OCI-LY3 (cell line): ENCODE measurements around the gene UTY.
A peak's percentile ranks its signal among the peaks of the same experiment; 100 is the strongest.

Source experiments
- H2AFZ ChIP-seq: fragments of 200-600, 300-600 bp; shearing (Covaris generic); 2 replicates; pipeline ENCODE4 v1.6.0; 2014; ENCODE audit warnings: antibody characterized with exemption, low read depth, low read length
- H3K27ac ChIP-seq: fragments of 200-600, 300-600 bp; sonication (generic); 2 replicates; pipeline ENCODE4 v1.5.1; 2014; ENCODE audit warnings: mild to moderate bottlenecking, low read length, moderate library complexity, mixed read lengths
- H3K27me3 ChIP-seq: fragments of 200-600, 300-600 bp; sonication (generic); 2 replicates; pipeline ENCODE4 v1.6.1; 2014; ENCODE audit warnings: low read depth, low read length, mixed read lengths
- H3K36me3 ChIP-seq: fragments of 200-600, 300-600 bp; sonication (generic); replicated peaks from 2 replicates; pipeline ENCODE3; 2014; ENCODE audit warnings: low read depth, low read length, mixed read lengths
- H3K4me1 ChIP-seq: fragments of 300-600, 200-600 bp; sonication (generic); 2 replicates; pipeline ENCODE4 v1.6.1; 2014; ENCODE audit warnings: low read length, mixed read lengths
- H3K4me2 ChIP-seq: fragments of 200-600, 300-600 bp; sonication (generic); 2 replicates; pipeline ENCODE4 v1.6.1; 2014; ENCODE audit warnings: low read length, mixed read lengths
- H3K4me3 ChIP-seq: fragments of 300-600, 200-600 bp; sonication (generic); 2 replicates; pipeline ENCODE4 v1.5.1; 2014; ENCODE audit warnings: antibody characterized with exemption, mild to moderate bottlenecking, low read length, moderate library complexity
- H3K79me2 ChIP-seq: fragments of 300-600, 200-600 bp; shearing (Covaris generic); 2 replicates; pipeline ENCODE4 v1.6.1; 2014; ENCODE audit warnings: mild to moderate bottlenecking, low read length, mixed read lengths
- H3K9ac ChIP-seq: fragments of 300-600, 200-600 bp; shearing (Covaris generic); 2 replicates; pipeline ENCODE4 v1.6.0; 2014; ENCODE audit warnings: mild to moderate bottlenecking, low read length, moderate library complexity
- H3K9me3 ChIP-seq: fragments of 200-600, 300-600 bp; shearing (Covaris generic); 2 replicates; pipeline ENCODE4 v1.6.1; 2014; ENCODE audit warnings: low read length, mixed read lengths; ENCODE audit not compliant: insufficient read depth
- H4K20me1 ChIP-seq: fragments of 200-600, 300-600 bp; sonication (generic); 2 replicates; pipeline ENCODE4 v1.6.1; 2016; ENCODE audit warnings: low read length, mixed read lengths; ENCODE audit not compliant: insufficient read depth
- EZH2phosphoT487 ChIP-seq: fragments of 200-600 bp; shearing (Covaris generic); IDR thresholded peaks from 2 replicates; pipeline ENCODE4 v1.6.1; 2018; ENCODE audit warnings: antibody characterized with exemption, mixed run types, low read depth
- TF ChIP-seq, protein P1 (sequence below): fragments of 200-600, 300-600 bp; sonication (generic); IDR thresholded peaks from 2 replicates; pipeline ENCODE4 v1.5.1; 2014; ENCODE audit warnings: antibody characterized with exemption, low read length, low read depth

The UTY gene

DNA sequence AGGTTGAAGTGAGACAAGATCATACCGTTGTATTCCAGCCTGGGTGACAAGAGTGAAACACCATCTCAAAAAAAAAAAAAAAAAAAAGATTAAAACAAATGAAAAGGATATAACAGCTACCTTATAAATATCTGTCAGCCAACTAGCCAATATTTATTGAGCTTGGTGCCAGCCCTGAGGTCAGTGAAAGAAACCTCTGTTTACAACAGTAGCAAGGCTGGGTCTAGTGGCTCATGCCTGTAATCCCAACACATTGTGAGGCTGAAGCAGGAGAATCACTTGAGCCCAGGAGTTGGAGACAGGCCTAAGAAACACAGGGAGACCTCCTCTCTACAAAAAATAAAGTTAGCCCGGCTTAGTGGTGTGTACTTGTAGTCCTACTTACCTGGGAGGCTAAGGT is 12.6 kb upstream of the UTY start:
- H3K27me3 ChIP-seq = no peaks in the 10 kb centered on the region
- H4K20me1 ChIP-seq = no peaks in the 10 kb centered on the region
- H3K27ac ChIP-seq = no peak overlapping the region
- no peaks in the 10 kb centered on the region for H3K36me3 ChIP-seq
- H3K9ac ChIP-seq = no peak overlapping the region
- H3K79me2 ChIP-seq = no peaks in the 10 kb centered on the region
- no peak overlapping the region for H3K4me2 ChIP-seq
- peaks cover 47% of the 10 kb centered on the region for H3K4me1 ChIP-seq
- H3K4me3 ChIP-seq = no peak overlapping the region
- no peak overlapping the region for H2AFZ ChIP-seq
- no peaks in the 10 kb centered on the region for H3K9me3 ChIP-seq
- TF ChIP-seq EZH2phosphoT487 = no peak
- TF ChIP-seq, protein P1, sequence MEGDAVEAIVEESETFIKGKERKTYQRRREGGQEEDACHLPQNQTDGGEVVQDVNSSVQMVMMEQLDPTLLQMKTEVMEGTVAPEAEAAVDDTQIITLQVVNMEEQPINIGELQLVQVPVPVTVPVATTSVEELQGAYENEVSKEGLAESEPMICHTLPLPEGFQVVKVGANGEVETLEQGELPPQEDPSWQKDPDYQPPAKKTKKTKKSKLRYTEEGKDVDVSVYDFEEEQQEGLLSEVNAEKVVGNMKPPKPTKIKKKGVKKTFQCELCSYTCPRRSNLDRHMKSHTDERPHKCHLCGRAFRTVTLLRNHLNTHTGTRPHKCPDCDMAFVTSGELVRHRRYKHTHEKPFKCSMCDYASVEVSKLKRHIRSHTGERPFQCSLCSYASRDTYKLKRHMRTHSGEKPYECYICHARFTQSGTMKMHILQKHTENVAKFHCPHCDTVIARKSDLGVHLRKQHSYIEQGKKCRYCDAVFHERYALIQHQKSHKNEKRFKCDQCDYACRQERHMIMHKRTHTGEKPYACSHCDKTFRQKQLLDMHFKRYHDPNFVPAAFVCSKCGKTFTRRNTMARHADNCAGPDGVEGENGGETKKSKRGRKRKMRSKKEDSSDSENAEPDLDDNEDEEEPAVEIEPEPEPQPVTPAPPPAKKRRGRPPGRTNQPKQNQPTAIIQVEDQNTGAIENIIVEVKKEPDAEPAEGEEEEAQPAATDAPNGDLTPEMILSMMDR = no peak

DNA sequence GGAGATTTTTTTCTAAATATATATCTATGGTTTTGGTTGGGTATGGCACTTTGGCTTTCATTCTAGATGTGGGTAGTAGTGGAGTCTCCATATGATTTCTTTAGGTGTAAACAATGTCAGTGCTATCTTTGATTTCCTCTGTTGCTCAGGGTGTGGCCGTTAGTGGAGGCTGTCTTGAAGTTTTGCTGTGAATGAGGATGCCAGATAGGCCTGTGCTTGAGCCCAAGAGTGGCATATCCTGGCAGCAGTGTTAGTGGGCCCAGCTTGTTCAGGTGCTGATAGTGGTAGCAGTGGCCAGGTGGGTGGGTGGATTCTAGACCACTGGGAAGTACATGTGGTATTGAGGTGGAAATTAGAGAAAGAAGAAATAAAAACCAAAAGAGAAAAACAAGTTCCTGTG is 8.9 kb upstream of the UTY start:
- H3K79me2 ChIP-seq = no peaks in the 10 kb centered on the region
- H3K4me3 ChIP-seq = no peak overlapping the region
- H4K20me1 ChIP-seq = no peaks in the 10 kb centered on the region
- H3K27ac ChIP-seq = no peak overlapping the region
- H3K4me1 ChIP-seq = peaks cover 27% of the 10 kb centered on the region
- H3K4me2 ChIP-seq = no peak overlapping the region
- TF ChIP-seq EZH2phosphoT487 = no peak
- TF ChIP-seq, protein P1 = no peak
- H2AFZ ChIP-seq = no peak overlapping the region
- no peaks in the 10 kb centered on the region for H3K36me3 ChIP-seq
- H3K9ac ChIP-seq = no peak overlapping the region
- no peaks in the 10 kb centered on the region for H3K27me3 ChIP-seq
- no peaks in the 10 kb centered on the region for H3K9me3 ChIP-seq

DNA sequence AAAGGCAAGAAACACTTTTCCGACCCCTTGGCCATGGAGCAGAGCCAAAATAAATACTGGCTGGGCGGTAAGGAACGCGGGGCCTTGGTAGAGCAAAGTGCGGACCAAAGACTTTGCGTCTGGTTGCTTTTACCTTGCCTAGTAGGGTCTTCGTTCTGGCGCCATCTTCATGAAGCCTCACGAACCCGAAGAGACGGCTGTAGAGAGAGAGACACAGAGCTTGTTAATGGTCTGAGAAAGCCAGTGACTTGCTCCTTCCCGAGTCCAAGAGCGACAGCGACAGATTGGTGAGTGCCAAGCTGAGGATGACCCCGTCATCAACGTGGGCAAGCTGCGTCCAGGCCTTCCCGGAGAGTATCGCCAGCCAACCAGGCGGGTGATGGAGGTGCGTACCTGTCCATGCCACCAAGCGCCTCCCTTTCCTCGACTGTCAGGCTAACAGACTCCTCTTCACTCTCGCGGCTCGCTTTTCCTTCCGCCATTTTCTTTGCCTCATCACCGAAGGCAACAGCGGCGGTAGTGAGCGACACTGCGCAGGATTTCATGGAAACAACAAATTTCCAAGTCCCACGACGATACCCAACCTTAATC is 617 bp downstream of the UTY start:
- peak overlapping the region; percentile 88 for H3K27ac ChIP-seq
- peak overlapping the region; percentile 79 for H3K4me2 ChIP-seq
- H3K27me3 ChIP-seq = no peaks in the 10 kb centered on the region
- H3K9me3 ChIP-seq = no peaks in the 10 kb centered on the region
- peaks cover 24% of the 10 kb centered on the region for H3K36me3 ChIP-seq
- peak overlapping the region; percentile 97 for H3K4me3 ChIP-seq
- peak overlapping the region; percentile 77; the same call in 1 of the 2 replicates for H2AFZ ChIP-seq
- peaks cover 57% of the 10 kb centered on the region for H3K79me2 ChIP-seq
- TF ChIP-seq, protein P1 = no peak
- no peak for TF ChIP-seq EZH2phosphoT487
- peak overlapping the region; percentile 98 for H3K9ac ChIP-seq
- peaks cover 16% of the 10 kb centered on the region for H3K4me1 ChIP-seq
- peaks cover 9% of the 10 kb centered on the region for H4K20me1 ChIP-seq

DNA sequence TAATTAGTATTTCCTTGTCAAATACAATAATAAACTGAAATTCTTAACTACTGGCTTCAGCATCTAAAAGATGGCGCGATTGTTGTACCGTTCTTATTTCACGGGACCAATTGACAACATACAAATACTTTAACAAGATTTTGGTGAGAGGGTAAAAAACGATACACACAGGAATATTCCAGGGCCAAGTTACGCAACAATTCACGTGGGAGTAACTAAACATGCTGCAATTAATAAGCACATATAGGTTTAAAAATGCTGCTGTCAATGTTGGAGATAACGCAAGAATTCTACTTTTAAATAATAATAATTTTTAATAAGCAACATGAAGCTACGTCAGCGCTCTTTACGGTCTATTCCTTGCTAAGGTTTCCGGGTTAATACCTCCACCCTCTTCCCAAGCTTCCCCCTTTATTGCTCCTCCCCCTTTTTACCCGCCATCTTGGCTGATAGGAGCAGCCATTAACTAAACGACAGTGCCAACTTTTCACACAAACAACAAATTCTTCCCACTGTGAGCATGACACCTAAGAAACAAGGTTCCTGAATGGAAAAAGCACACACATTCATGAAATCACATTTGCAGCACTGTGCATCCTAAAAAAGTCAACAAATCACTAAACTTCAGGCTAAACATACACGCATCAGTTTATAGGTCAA is 1.6 kb downstream of the UTY start:
- H3K9me3 ChIP-seq = no peaks in the 10 kb centered on the region
- H3K9ac ChIP-seq = peak overlapping the region; percentile 98
- H3K4me1 ChIP-seq = peaks cover 16% of the 10 kb centered on the region
- TF ChIP-seq, protein P1 = no peak
- no peak for TF ChIP-seq EZH2phosphoT487
- peak overlapping the region; percentile 97 for H3K4me3 ChIP-seq
- peak overlapping the region; percentile 88 for H3K27ac ChIP-seq
- H3K79me2 ChIP-seq = peaks cover 65% of the 10 kb centered on the region
- peak overlapping the region; percentile 79 for H3K4me2 ChIP-seq
- no peaks in the 10 kb centered on the region for H3K27me3 ChIP-seq
- peaks cover 32% of the 10 kb centered on the region for H3K36me3 ChIP-seq
- H2AFZ ChIP-seq = no peak overlapping the region
- peaks cover 9% of the 10 kb centered on the region for H4K20me1 ChIP-seq
